ENCODE results near the gene KCNJ6.

- peak in 1 of 5 experiments; percentile 16 for TF ChIP-seq CTCF (IDR thresholded peaks at IDR 0.05 in 4 of 5, conservative IDR thresholded peaks at IDR 0.05 in 1 of 5)
- no peak for TF ChIP-seq POLR2A (IDR thresholded peaks at IDR 0.05)
Measured at GRCh38 chr21:37916310-37917051, at the start of gene KCNJ6.
